Spleen (tissue), 7 donors: Measurements from ENCODE around the gene PAGR1.

Source experiments
- POLR2A ChIP-seq, 3 donors: fragments of 450-650 bp; IDR thresholded peaks; one replicate each; pipeline ENCODE4 v1.5.1; 2017; ENCODE audit warnings: antibody characterized with exemption in 3 of 3, mild to moderate bottlenecking in 1 of 3
- POLR2AphosphoS5 ChIP-seq, 3 donors: sonication (generic); formaldehyde crosslinking; IDR thresholded peaks; one replicate each; pipeline ENCODE4 v1.5.1; 2017; ENCODE audit warnings: antibody characterized with exemption in 3 of 3
- TF ChIP-seq, protein P1 (sequence below), 11 experiments: fragments of 200-600 bp in 7 of 11; fragments of 450-650 bp in 4 of 11; sonication (generic) in 4 of 11; IDR thresholded peaks in 8 of 11; conservative IDR thresholded peaks in 3 of 11; 1 replicate in 7 of 11; 2 replicates in 4 of 11; pipeline versions ENCODE4 v1.4.0 to v1.8.0; 2016 to 2021; ENCODE audit warnings: antibody characterized with exemption in 11 of 11, inconsistent platforms in 4 of 11, mild to moderate bottlenecking in 1 of 11
- donor health status: DM: no; HTN: no; CAD: no; lungs with moderate emphysema.
- donor health status: DM: no; HTN: no; CAD: no.
- donor health status: DM: no; HTN: no; CAD: no.

DNA sequence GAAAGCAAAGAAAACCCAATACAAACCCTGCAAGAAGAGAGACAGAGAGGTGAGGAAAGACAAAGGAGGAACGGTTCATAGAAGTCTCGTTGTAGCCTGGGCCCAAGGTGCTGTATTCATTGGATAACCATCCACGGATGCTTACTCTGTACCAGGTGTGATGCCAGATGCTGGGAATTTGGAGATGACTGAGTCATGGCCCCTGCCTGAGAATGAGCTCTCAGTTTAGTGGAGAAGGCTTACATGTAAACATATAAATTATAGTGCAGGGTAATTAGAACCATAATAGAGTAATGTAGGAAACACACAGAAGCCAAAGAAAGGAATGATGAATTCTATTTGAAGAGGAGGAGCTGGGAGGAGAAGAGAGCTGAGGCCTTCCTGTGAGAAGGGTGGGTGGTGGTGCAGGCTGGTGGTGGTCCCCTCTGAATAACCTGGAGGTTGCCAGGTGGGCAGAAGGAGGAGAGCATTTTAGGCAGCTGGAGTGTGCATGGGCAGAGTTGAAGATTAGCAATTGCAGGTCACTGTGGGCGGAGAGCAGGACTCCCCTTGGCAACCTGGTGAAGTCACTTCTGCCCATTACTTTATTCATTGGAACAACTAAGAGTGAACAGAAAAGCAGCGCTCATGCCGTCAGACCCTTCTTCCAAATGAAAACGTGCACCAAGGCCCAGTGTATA lies 45.6 kb upstream of the PAGR1 start:
- TF ChIP-seq POLR2A (IDR thresholded peaks at IDR 0.05) (no peak), POLR2AphosphoS5 (IDR thresholded peaks at IDR 0.05) (no peak)
- TF ChIP-seq, protein P1, sequence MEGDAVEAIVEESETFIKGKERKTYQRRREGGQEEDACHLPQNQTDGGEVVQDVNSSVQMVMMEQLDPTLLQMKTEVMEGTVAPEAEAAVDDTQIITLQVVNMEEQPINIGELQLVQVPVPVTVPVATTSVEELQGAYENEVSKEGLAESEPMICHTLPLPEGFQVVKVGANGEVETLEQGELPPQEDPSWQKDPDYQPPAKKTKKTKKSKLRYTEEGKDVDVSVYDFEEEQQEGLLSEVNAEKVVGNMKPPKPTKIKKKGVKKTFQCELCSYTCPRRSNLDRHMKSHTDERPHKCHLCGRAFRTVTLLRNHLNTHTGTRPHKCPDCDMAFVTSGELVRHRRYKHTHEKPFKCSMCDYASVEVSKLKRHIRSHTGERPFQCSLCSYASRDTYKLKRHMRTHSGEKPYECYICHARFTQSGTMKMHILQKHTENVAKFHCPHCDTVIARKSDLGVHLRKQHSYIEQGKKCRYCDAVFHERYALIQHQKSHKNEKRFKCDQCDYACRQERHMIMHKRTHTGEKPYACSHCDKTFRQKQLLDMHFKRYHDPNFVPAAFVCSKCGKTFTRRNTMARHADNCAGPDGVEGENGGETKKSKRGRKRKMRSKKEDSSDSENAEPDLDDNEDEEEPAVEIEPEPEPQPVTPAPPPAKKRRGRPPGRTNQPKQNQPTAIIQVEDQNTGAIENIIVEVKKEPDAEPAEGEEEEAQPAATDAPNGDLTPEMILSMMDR (IDR thresholded peaks at IDR 0.05 in 8 of 11, conservative IDR thresholded peaks at IDR 0.05 in 3 of 11) = no peak
